H9 (cell line): Measurements from ENCODE around the gene DIP2C. TPM values are rescaled to one million over a fixed set of nuclear protein-coding genes. Genes with fewer than 3 reads are reported as not detected.

Experiments used
- DNase-seq: peaks from one replicate; pipeline ENCODE4 v3.0.0-alpha.2; 2017
- H2AFZ ChIP-seq: one replicate; pipeline ENCODE4 v1.6.1; 2013; ENCODE audit warnings: mild to moderate bottlenecking, low read length, control low read depth, moderate library complexity
- H2AK5ac ChIP-seq: 2 replicates; pipeline ENCODE4 v1.6.1; 2013; ENCODE audit warnings: low read length, control low read depth, mixed read lengths; ENCODE audit not compliant: insufficient read length
- H2BK120ac ChIP-seq: one replicate; pipeline ENCODE4 v1.6.1; 2013; ENCODE audit warnings: low read depth, mild to moderate bottlenecking, low read length, control low read depth, inconsistent platforms; ENCODE audit not compliant: poor library complexity, severe bottlenecking
- H2BK12ac ChIP-seq: 2 replicates; pipeline ENCODE4 v1.6.1; 2013; ENCODE audit warnings: low read length, control low read depth, mixed read lengths, low read depth; ENCODE audit not compliant: insufficient read length
- H2BK15ac ChIP-seq: 2 replicates; pipeline ENCODE4 v1.6.1; 2013; ENCODE audit warnings: low read depth, low read length, control low read depth
- H2BK20ac ChIP-seq: one replicate; pipeline ENCODE4 v1.6.1; 2013; ENCODE audit warnings: low read depth, mild to moderate bottlenecking, low read length, control low read depth, inconsistent platforms; ENCODE audit not compliant: poor library complexity, severe bottlenecking
- H2BK5ac ChIP-seq: 2 replicates; pipeline ENCODE4 v1.6.1; 2013; ENCODE audit warnings: low read length, control low read depth, mixed read lengths; ENCODE audit not compliant: insufficient read length
- H3K14ac ChIP-seq: 2 replicates; pipeline ENCODE4 v1.6.1; 2013; ENCODE audit warnings: low read length, control low read depth; ENCODE audit not compliant: insufficient read depth
- H3K18ac ChIP-seq: 2 replicates; pipeline ENCODE4 v1.6.1; 2013; ENCODE audit warnings: low read depth, mild to moderate bottlenecking, mixed read lengths, low read length, control low read depth; ENCODE audit not compliant: insufficient read length
- H3K23ac ChIP-seq: 2 replicates; pipeline ENCODE4 v1.6.1; 2013; ENCODE audit warnings: low read length, control low read depth, mixed read lengths, low read depth; ENCODE audit not compliant: insufficient read length
- H3K23me2 ChIP-seq: 2 replicates; pipeline ENCODE4 v1.6.1; 2013; ENCODE audit warnings: low read depth, mild to moderate bottlenecking, mixed read lengths, low read length, control low read depth; ENCODE audit not compliant: insufficient read length, poor library complexity, severe bottlenecking
- H3K27ac ChIP-seq: 2 replicates; pipeline ENCODE4 v1.5.1; 2013; ENCODE audit warnings: low read length, control low read depth, mixed read lengths, low read depth; ENCODE audit not compliant: insufficient read length
- H3K27me3 ChIP-seq: 2 replicates; pipeline ENCODE4 v1.6.1; 2013; ENCODE audit warnings: low read length, control low read depth, inconsistent platforms; ENCODE audit not compliant: insufficient read depth
- H3K4ac ChIP-seq: 2 replicates; pipeline ENCODE4 v1.6.1; 2013; ENCODE audit warnings: low read depth, mild to moderate bottlenecking, control low read depth, inconsistent platforms, low read length, moderate library complexity
- H3K4me1 ChIP-seq: 2 replicates; pipeline ENCODE4 v1.6.1; 2013; ENCODE audit warnings: low read length, control low read depth, inconsistent platforms; ENCODE audit not compliant: insufficient read depth
- H3K4me2 ChIP-seq: 2 replicates; pipeline ENCODE4 v1.6.1; 2013; ENCODE audit warnings: low read length, control low read depth, mixed read lengths; ENCODE audit not compliant: insufficient read length, insufficient read depth
- H3K56ac ChIP-seq: 2 replicates; pipeline ENCODE4 v1.6.1; 2013; ENCODE audit warnings: low read depth, mild to moderate bottlenecking, mixed read lengths, low read length, control low read depth; ENCODE audit not compliant: insufficient read length
- H3K79me1 ChIP-seq: 2 replicates; pipeline ENCODE4 v1.6.1; 2013; ENCODE audit warnings: low read depth, mild to moderate bottlenecking, moderate library complexity, low read length, control low read depth, inconsistent platforms; ENCODE audit not compliant: insufficient read depth, poor library complexity, severe bottlenecking
- H3K79me2 ChIP-seq: 2 replicates; pipeline ENCODE4 v1.6.1; 2013; ENCODE audit warnings: low read length, control low read depth, inconsistent platforms; ENCODE audit not compliant: insufficient read depth
- H3K9ac ChIP-seq: 2 replicates; pipeline ENCODE4 v1.6.1; 2013; ENCODE audit warnings: low read length, control low read depth, mixed read lengths; ENCODE audit not compliant: insufficient read length; ENCODE audit errors: extremely low read depth
- H3K9me3 ChIP-seq: one replicate; pipeline ENCODE4 v1.6.1; 2013; ENCODE audit warnings: low read depth, low read length, inconsistent platforms; ENCODE audit not compliant: control insufficient read depth
- H3T11ph ChIP-seq: one replicate; pipeline ENCODE4 v1.6.1; 2013; ENCODE audit warnings: mild to moderate bottlenecking, low read length, control low read depth, inconsistent platforms
- H4K20me1 ChIP-seq: one replicate; pipeline ENCODE4 v1.6.1; 2013; ENCODE audit not compliant: control insufficient read depth, insufficient read length, insufficient read depth
- H4K5ac ChIP-seq: 2 replicates; pipeline ENCODE4 v1.6.1; 2013; ENCODE audit warnings: low read depth, mild to moderate bottlenecking, mixed read lengths, low read length, control low read depth; ENCODE audit not compliant: insufficient read length
- H4K8ac ChIP-seq: replicated peaks from 2 replicates; pipeline ENCODE4 v1.6.1; 2013; ENCODE audit warnings: low read length, control low read depth, mixed read lengths, low read depth; ENCODE audit not compliant: insufficient read length
- H4K91ac ChIP-seq: 2 replicates; pipeline ENCODE4 v1.6.1; 2013; ENCODE audit warnings: low read depth, mild to moderate bottlenecking, moderate library complexity, mixed read lengths, low read length, control low read depth; ENCODE audit not compliant: insufficient read length
- H3K27ac Mint-ChIP-seq, 3 experiments: 2 replicates in 2 of 3; 3 replicates in 1 of 3; pipeline ENCODE4 v1.8.0; 2020 to 2021; ENCODE audit warnings: mixed read lengths in 3 of 3, mild to moderate bottlenecking in 1 of 3, moderate library complexity in 1 of 3
- H3K27me3 Mint-ChIP-seq: 2 replicates; pipeline ENCODE4 v1.8.0; 2021; ENCODE audit warnings: low read depth, mild to moderate bottlenecking, moderate library complexity, mixed read lengths
- H3K36me3 Mint-ChIP-seq, 3 experiments: 2 replicates in 2 of 3; 3 replicates in 1 of 3; pipeline ENCODE4 v1.8.0; 2020 to 2021; ENCODE audit warnings: low read depth in 3 of 3, mixed read lengths in 3 of 3; ENCODE audit not compliant: insufficient read depth in 1 of 3
- H3K4me1 Mint-ChIP-seq, 2 experiments: 2 replicates each; pipeline ENCODE4 v1.8.0; 2020; ENCODE audit warnings: mixed read lengths in 2 of 2
- H3K4me3 Mint-ChIP-seq, 2 experiments: 2 replicates in 1 of 2; 3 replicates in 1 of 2; pipeline ENCODE4 v1.8.0; 2020 to 2021; ENCODE audit warnings: mild to moderate bottlenecking in 2 of 2, mixed read lengths in 2 of 2, moderate library complexity in 1 of 2
- H3K9me3 Mint-ChIP-seq, 2 experiments: 2 replicates in 1 of 2; 3 replicates in 1 of 2; pipeline ENCODE4 v1.8.0; 2020; ENCODE audit warnings: mild to moderate bottlenecking in 2 of 2, mixed read lengths in 2 of 2, moderate library complexity in 1 of 2
- CTCF ChIP-seq: fragments of 200-600 bp; sonication (generic); conservative IDR thresholded peaks from 3 replicates; pipeline ENCODE4 v1.8.0; 2021; ENCODE audit warnings: antibody characterized with exemption, mild to moderate bottlenecking
- WGBS: extraction: QIAGEN DNeasy Blood & Tissue Kit; methylation state at CpG from one replicate; pipeline ENCODE4 v1.1.7; 2013; ENCODE audit warnings: missing lambda C conversion rate, low lambda C conversion rate, mixed read lengths; ENCODE audit not compliant: insufficient read length; ENCODE audit errors: extremely low coverage; 5-methylcytosine and 5-hydroxymethylcytosine counted together
- total RNA-seq: library from RNA; stranded (reverse); gene quantifications from 2 replicates; pipeline ENCODE4 v1.2.1, GENCODE V29; 2021

DIP2C gene
- total RNA-seq, 1 experiment from 2014 or later, result 7.9 TPM

GRCh38 chr10:690372-691161, 1.1 kb upstream of the DIP2C start:
- H4K5ac ChIP-seq, result no peak overlapping the region
- no peak overlapping the region for H2BK12ac ChIP-seq
- no peaks in the 10 kb centered on the region for H3K4me1 ChIP-seq
- H3K79me1 ChIP-seq, result no peaks in the 10 kb centered on the region
- H3K27ac ChIP-seq, result no peak overlapping the region
- no peak overlapping the region for H3K27ac Mint-ChIP-seq
- H3K23ac ChIP-seq, result no peak overlapping the region
- H2BK20ac ChIP-seq, result no peak overlapping the region
- no peak overlapping the region for H3T11ph ChIP-seq
- H3K56ac ChIP-seq, result no peak overlapping the region
- no peak overlapping the region for H3K14ac ChIP-seq
- no peaks in the 10 kb centered on the region for H4K20me1 ChIP-seq
- no CpG with 5 or more reads among the region's 32 CpGs for WGBS
- H3K9ac ChIP-seq, result no peak overlapping the region
- H3K23me2 ChIP-seq, result peaks cover 9% of the 10 kb centered on the region
- no peak overlapping the region for H2AFZ ChIP-seq
- no peak overlapping the region for H4K91ac ChIP-seq
- no peak overlapping the region for H2BK15ac ChIP-seq
- H3K4me3 Mint-ChIP-seq, result peak overlapping the region; percentile 69 to 85
- H3K36me3 Mint-ChIP-seq, result peaks cover 0 to 2% (median 0%) of the 10 kb centered on the region in 3 experiments; a peak in 3 of 7 replicates
- no peak overlapping the region for H2AK5ac ChIP-seq
- H3K4ac ChIP-seq, result no peak overlapping the region
- no peaks in the 10 kb centered on the region; the same call in 1 of the 2 replicates for H3K27me3 ChIP-seq
- no peak overlapping the region for H2BK120ac ChIP-seq
- H3K9me3 ChIP-seq, result no peaks in the 10 kb centered on the region
- peaks cover 53% of the 10 kb centered on the region for H3K27me3 Mint-ChIP-seq
- peaks cover 0 to 2% of the 10 kb centered on the region in 2 experiments; a peak in 1 of 5 replicates for H3K9me3 Mint-ChIP-seq
- no peak overlapping the region for H3K18ac ChIP-seq
- H3K4me1 Mint-ChIP-seq, result peaks cover 14 to 20% of the 10 kb centered on the region in 2 experiments
- peak overlapping the region; percentile 81 for H3K4me2 ChIP-seq
- H3K79me2 ChIP-seq, result peaks cover 1% of the 10 kb centered on the region; the same call in 1 of the 2 replicates
- H4K8ac ChIP-seq, result no peak overlapping the region
- no peak for DNase-seq
- TF ChIP-seq CTCF, result no peak
- H2BK5ac ChIP-seq, result no peak overlapping the region
